Measurements from ENCODE around the gene SYTL1. TPM values are rescaled to one million over a fixed set of nuclear protein-coding genes. Genes with fewer than 3 reads are reported as not detected.
A peak's percentile ranks its signal among the peaks of the same experiment; 100 is the strongest.

The SYTL1 gene
- total RNA-seq, 3 donors from 2014 or later (not counting 1 experiment from before 2014, with no cell fraction given): 244 to 312 (median 273) TPM

- intact Hi-C loops (cut with micrococcal nuclease): no loop called here
- 83% methylated on average over 10 of the region's 11 CpGs for WGBS (ENCODE audit: insufficient coverage)
- ATAC-seq: no peak
Measured at GRCh38 chr1:27306892-27307761, 34.7 kb upstream of the SYTL1 start.

GRCh38 chr1:27307874-27308598 lies 33.8 kb upstream of the SYTL1 start:
- no peak overlapping the region for H3K27ac Mint-ChIP-seq
- no peaks in the 10 kb centered on the region for H3K9me3 Mint-ChIP-seq
- no peaks in the 10 kb centered on the region for H3K4me1 ChIP-seq (ENCODE audit: control insufficient read depth, insufficient read depth, low read length)
- intact Hi-C loops (cut with micrococcal nuclease): no loop called here
- H3K27ac ChIP-seq (ENCODE audit: low read length): no peak overlapping the region
- no peak for ATAC-seq
- H3K9me3 ChIP-seq (ENCODE audit: control insufficient read depth, insufficient read depth, low read length): no peaks in the 10 kb centered on the region
- H3K4me1 Mint-ChIP-seq: no peaks in the 10 kb centered on the region
- 97% methylated on average over 6 of the region's 6 CpGs for WGBS (ENCODE audit: insufficient coverage)
- no peaks in the 10 kb centered on the region for H3K27me3 ChIP-seq (ENCODE audit: control insufficient read depth, insufficient read depth, low read length)
- H3K36me3 Mint-ChIP-seq: no peaks in the 10 kb centered on the region
- H3K36me3 ChIP-seq (ENCODE audit: control insufficient read depth, insufficient read depth, low read length): peaks cover 23% of the 10 kb centered on the region
- no peak for DNase-seq
- H3K27me3 Mint-ChIP-seq (ENCODE audit: low read depth in 2 of 2): no peaks in the 10 kb centered on the region
- no peak for TF ChIP-seq CTCF (IDR thresholded peaks at IDR 0.05)
- no peak overlapping the region for H3K4me3 Mint-ChIP-seq
- no peak overlapping the region for H3K4me3 ChIP-seq (ENCODE audit: low read length)

More at GRCh38 chr1:27306892-27307761, 34.7 kb upstream of the SYTL1 start:
- peak overlapping the region in 1 of 2 donors; percentile 13 for H3K27ac Mint-ChIP-seq
- no peaks in the 10 kb centered on the region for H3K27me3 ChIP-seq (ENCODE audit: control insufficient read depth, insufficient read depth, low read length)
- no peaks in the 10 kb centered on the region for H3K4me1 Mint-ChIP-seq
- no peaks in the 10 kb centered on the region for H3K27me3 Mint-ChIP-seq (ENCODE audit: low read depth in 2 of 2)
- H3K4me3 Mint-ChIP-seq: no peak overlapping the region
- no peaks in the 10 kb centered on the region for H3K9me3 ChIP-seq (ENCODE audit: control insufficient read depth, insufficient read depth, low read length)
- H3K36me3 ChIP-seq (ENCODE audit: control insufficient read depth, insufficient read depth, low read length): peaks cover 29% of the 10 kb centered on the region
- no peak overlapping the region for H3K4me3 ChIP-seq (ENCODE audit: low read length)
- no peak for TF ChIP-seq CTCF (IDR thresholded peaks at IDR 0.05)
- H3K4me1 ChIP-seq (ENCODE audit: control insufficient read depth, insufficient read depth, low read length): no peaks in the 10 kb centered on the region
- H3K27ac ChIP-seq (ENCODE audit: low read length): no peak overlapping the region
- H3K36me3 Mint-ChIP-seq: no peaks in the 10 kb centered on the region
- no peaks in the 10 kb centered on the region for H3K9me3 Mint-ChIP-seq
- no peak for DNase-seq

- Histone ChIP-seq H3K27ac (ENCODE audit: low read length) (no peak overlapping the region), H3K4me3 (ENCODE audit: low read length) (no peak overlapping the region), H3K9me3 (ENCODE audit: control insufficient read depth, insufficient read depth, low read length) (no peaks in the 10 kb centered on the region), H3K4me1 (ENCODE audit: control insufficient read depth, insufficient read depth, low read length) (no peaks in the 10 kb centered on the region), H3K36me3 (ENCODE audit: control insufficient read depth, insufficient read depth, low read length) (no peaks in the 10 kb centered on the region), H3K27me3 (ENCODE audit: control insufficient read depth, insufficient read depth, low read length) (no peaks in the 10 kb centered on the region)
- Mint-ChIP-seq H3K36me3 (no peaks in the 10 kb centered on the region), H3K4me3 (no peak overlapping the region), H3K27me3 (ENCODE audit: low read depth in 2 of 2) (peaks cover 0 to 4% of the 10 kb centered on the region in 2 donors), H3K4me1 (no peaks in the 10 kb centered on the region), H3K9me3 (no peaks in the 10 kb centered on the region), H3K27ac (no peak overlapping the region)
- WGBS (ENCODE audit: insufficient coverage): 88% methylated on average over 2 of the region's 3 CpGs
- ATAC-seq (no peak), DNase-seq (no peak)
- intact Hi-C loops (cut with micrococcal nuclease): no loop called here
- TF ChIP-seq CTCF (IDR thresholded peaks at IDR 0.05): no peak
Measured at GRCh38 chr1:27314169-27314568, 27.7 kb upstream of the SYTL1 start.
